Pulmonary artery endothelial cell (primary cell): ENCODE measurements around the gene ABTB2. TPM values are rescaled to one million over a fixed set of nuclear protein-coding genes. Genes with fewer than 3 reads are reported as not detected.

ENCODE experiments used
- DNase-seq: peaks from one replicate; pipeline ENCODE4 v3.0.0-alpha.2; 2011; ENCODE audit warnings: low read depth, low spot score
- total RNA-seq: library from RNA; depleted of rRNA; stranded (reverse); fragments of >200 nt; gene quantifications from 2 replicates; pipeline ENCODE4 v1.2.3, GENCODE V29; 2014

The ABTB2 gene
- total RNA-seq, 1 donor from 2014 or later: 0.07 TPM

GRCh38 chr11:34214961-34215805 is 142.6 kb downstream of the ABTB2 start:
- no peak for DNase-seq

- no peak for DNase-seq
Observed at GRCh38 chr11:34213366-34213765, 144.4 kb downstream of the ABTB2 start.

DNA sequence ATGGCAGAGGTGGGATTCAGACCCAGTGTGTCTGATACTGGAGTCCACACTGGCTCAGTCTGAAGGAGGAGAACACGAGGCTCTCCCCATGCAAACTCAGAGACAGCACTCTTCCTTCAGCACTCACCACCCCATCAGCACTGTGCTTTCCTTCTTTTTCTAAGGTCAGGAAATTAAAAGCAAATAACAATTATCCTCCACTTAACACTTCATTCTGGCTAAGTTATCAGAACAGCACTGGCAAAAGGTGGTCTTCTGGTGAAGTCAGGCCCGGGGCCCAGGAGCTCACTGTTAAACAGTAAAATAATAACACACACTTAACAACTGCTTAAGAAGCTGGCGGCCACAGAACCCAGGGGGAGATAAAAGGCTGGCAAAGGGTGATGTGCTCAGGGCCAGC is 145.2 kb downstream of the ABTB2 start:
- no peak for DNase-seq

DNA sequence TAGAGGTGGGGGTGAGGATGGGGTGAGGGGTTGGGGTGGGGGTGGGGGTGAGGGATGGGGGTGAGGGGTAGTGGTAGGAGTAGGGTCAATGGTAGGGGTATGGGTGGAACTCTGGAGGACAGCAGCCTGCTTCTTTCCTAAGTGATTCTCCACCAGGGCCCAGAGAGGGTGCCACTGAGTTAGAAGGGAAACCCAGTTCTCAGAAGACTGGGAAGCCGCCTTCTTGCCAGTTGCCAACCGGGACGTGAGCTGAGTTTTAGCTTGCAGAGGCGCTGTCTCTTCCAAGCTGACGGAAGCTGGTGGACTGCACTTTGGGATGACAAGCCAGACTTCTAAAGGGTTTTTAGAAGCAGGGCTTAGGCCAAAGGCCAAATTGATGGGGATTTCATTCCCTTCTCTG is 148.0 kb downstream of the ABTB2 start:
- no peak for DNase-seq

DNA sequence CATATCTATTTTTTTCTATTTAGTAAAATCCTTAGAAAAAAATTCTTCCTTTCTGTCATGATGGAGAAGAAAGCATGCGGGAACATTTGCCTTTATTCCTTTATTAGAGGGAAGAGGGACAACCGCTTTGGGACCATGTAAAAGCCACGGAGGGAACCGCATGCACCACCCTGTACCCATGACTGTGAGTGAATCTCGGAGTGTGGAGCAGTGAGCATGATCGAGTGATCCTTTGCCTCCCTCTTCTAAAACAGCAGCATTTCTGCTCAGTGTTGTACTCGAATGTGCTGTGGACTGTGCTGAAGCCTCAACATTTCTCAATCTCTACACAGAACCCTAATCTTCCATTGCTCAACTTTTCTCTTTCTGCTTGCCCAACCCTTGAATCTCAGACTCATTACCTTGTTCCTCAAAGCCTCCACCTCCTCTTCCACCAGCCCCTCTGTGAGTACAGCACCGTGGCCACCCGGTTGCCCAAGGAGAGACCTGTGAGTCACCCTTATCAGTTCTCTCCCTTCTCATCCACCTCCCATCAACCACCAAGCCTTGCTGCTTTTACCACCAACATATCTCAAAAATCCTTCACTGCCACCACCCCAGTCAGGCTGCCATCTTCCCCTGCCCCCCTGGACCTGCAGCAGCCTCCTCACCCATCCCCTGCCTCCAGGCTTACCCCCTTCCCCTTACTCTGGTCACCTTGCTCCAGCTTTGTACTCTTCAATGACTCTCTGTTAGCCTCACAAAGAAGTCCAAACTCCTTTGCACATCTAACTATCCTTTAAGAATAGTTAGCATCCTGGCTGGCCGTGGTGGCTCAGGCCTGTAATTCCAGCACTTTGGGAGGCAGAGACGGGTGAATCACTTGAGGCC is 149.3 kb downstream of the ABTB2 start:
- DNase-seq: no peak

- no peak for DNase-seq
Observed at GRCh38 chr11:34207487-34208180, 150.2 kb downstream of the ABTB2 start.

DNA sequence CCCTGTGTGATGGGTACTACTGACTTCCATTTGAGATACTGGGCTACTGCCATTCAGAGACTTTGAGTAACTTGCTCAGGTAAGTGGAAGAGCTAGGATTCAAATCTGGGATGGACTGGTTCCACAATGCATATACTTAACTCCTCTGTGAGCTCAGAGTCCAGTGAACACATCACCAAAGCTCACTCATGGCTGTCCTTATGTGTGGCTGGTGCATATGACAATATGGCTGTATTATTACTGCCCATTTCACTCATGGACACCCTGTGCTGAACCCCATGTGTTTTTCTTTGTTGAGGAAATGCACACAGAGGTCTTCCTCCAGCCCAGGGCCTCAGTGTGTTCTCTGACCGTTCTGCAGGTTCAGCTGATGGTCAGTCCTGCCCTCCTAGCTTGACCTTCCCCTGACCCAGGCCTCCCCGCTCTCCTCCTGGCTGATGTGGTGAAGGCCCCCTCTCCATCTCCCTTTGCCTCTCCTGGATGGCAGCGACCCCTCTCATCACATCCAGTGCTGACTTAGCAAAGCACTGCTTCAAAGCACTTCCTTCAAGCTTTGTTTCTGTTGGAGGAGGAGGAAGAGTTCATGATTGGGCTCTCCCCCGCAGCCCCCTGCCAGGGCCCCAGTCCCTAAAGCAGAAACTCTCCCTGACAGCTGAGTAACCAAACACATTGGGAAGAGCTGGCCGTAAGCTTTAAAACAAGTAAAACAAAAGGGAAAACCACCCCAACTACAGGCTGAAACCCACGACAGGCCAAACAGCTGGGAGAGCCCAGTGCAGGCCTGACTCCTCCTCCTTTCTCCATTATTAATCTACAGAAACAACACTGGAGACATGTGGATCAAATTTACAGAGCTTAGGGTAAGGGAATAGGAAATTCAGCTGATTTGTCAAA is 151.2 kb downstream of the ABTB2 start:
- no peak for DNase-seq

- DNase-seq: no peak
Observed at GRCh38 chr11:34205326-34206035, 152.3 kb downstream of the ABTB2 start.

DNA sequence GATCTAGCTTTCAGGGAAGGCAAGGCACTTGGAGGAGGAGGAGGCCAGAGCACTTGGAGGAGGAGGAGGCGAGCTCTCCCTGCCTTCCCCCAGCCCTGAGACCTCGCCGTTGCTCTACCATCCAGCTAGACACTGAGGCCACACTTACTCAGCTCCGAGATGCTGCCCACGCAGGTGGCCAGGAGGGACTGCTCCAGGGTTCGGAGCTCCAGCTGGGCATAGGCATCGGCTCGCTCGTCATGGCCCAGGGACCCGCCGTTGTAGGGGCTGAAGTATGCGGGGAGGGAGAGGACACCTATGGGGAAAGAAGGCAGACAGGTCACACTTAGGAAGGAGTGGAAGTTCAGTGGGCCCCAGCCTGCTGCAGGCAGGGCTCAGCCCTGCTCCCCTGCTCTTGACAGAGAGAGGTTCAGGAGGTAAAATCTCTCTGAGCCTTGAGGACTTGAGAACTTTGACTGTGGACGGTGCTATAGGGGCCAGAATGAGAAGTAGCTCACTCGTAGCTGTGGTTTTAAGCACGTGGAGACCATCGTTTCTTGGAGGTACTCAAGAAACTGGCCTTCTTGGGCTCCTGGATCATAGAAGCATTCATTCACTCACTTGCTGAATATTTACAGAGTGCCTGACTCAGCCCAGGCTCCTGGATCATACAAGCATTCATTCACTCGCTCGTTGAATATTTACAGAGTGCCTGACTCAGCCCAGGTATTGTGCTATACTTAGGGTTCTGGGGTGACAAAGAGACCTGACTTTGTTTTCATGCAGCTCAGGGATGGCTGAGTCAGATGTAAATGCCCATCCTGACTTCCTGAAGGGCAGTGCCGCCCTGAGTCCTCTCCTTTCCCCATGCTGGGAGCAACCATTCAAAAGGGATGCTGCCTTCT is 153.2 kb downstream of the ABTB2 start:
- no peak for DNase-seq

- no peak for DNase-seq
Observed at GRCh38 chr11:34203377-34203871, 154.4 kb downstream of the ABTB2 start.

DNA sequence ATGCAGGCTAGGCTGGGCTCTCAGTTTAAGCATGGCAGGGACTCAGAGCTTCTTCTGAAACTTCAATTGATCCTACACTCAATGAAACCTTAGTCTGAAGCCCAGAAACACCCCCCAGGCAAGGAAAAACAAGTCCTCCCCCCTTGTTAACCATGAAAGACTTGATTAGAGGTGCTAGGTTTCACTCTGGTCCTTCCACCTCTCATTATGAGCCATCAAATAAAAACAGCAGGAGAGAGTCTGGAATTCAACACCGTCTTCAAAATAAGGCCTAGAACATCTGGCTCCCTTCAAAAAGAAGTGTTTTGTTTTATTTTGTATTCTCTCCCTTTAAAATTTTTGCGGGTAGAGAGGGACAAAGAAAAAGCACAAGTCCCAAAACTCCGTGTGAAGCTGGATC is 156.7 kb downstream of the ABTB2 start:
- no peak for DNase-seq

GRCh38 chr11:34199525-34199924 is 158.3 kb downstream of the ABTB2 start:
- no peak for DNase-seq

GRCh38 chr11:34198523-34198922 is 159.3 kb downstream of the ABTB2 start:
- no peak for DNase-seq

DNA sequence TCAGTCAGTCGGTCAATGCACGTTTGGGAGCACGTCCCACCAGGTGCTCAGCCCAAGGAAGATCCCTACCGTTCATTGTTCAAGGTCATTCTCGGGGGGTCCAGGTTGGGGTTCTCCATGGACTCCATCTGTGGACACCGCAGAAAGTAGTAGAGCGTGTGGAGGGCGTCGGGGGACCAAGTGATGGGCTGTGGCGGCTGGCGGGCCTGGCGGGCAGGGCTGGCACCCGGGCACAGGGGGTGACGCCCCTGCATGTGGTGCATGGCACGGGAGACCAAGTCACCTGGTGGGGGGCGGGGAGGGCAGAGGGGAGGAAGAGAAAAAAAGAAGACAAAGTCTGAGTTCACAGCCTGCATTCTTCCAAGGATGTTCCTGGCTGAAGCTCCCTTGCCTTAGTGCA is 160.6 kb downstream of the ABTB2 start:
- DNase-seq: no peak

GRCh38 chr11:34194576-34195335 is 163.1 kb downstream of the ABTB2 start:
- no peak for DNase-seq

GRCh38 chr11:34192481-34193401 is 165.1 kb downstream of the ABTB2 start:
- DNase-seq: no peak

DNA sequence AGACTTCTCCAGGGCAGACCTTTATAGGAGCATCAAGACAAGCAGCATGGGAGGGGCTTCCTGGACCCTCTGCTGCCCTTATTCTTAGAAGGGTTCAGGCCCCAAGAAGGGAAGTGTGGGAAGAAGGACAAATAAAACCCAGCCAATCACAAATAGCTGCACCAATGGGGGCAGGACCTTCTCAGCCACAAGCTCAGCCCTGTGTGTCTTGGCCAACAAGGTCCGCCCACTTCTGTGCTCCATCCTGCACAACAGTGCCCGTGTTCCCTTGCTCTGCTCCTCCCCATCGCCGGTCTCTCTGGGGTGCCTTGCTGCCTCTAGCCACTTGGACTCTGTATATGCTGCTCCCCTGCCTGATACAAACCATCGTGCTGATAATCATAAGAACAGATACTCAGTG is 166.2 kb downstream of the ABTB2 start:
- DNase-seq: no peak
